NCI-H2107 treated with DMSO at 0.1 percent for 48 hours (cell line): ENCODE data around the gene UMODL1.

Source experiments
- DNase-seq: peaks from one replicate; lab custom pipeline; 2025; ENCODE audit not compliant: unreplicated experiment; lab: John Stamatoyannopoulos, UW

UMODL1 gene

GRCh38 chr21:42038393-42038792, 32.7 kb upstream of the UMODL1 start:
- no peak for DNase-seq

GRCh38 chr21:42038826-42039425, 32.2 kb upstream of the UMODL1 start:
- DNase-seq: no peak

- DNase-seq: no peak
Measured at GRCh38 chr21:42039470-42039901, 31.6 kb upstream of the UMODL1 start.

GRCh38 chr21:42039911-42040351, 31.2 kb upstream of the UMODL1 start:
- no peak for DNase-seq

- no peak for DNase-seq
Measured at GRCh38 chr21:42040411-42041180, 30.5 kb upstream of the UMODL1 start.

- no peak for DNase-seq
Measured at GRCh38 chr21:42041246-42041645, 29.9 kb upstream of the UMODL1 start.

GRCh38 chr21:42041711-42042110, 29.4 kb upstream of the UMODL1 start:
- DNase-seq: no peak

GRCh38 chr21:42042651-42043050, 28.5 kb upstream of the UMODL1 start:
- DNase-seq: no peak

- no peak for DNase-seq
Measured at GRCh38 chr21:42043201-42043895, 27.8 kb upstream of the UMODL1 start.

- DNase-seq: no peak
Measured at GRCh38 chr21:42043961-42044360, 27.2 kb upstream of the UMODL1 start.

- DNase-seq: no peak
Measured at GRCh38 chr21:42044871-42045495, 26.1 kb upstream of the UMODL1 start.

GRCh38 chr21:42047821-42048613, 23.1 kb upstream of the UMODL1 start:
- DNase-seq: no peak

- no peak for DNase-seq
Measured at GRCh38 chr21:42048870-42049577, 22.1 kb upstream of the UMODL1 start.

- no peak for DNase-seq
Measured at GRCh38 chr21:42049578-42050430, 21.3 kb upstream of the UMODL1 start.

GRCh38 chr21:42051788-42052187, 19.3 kb upstream of the UMODL1 start:
- no peak for DNase-seq

GRCh38 chr21:42055425-42055824, 15.7 kb upstream of the UMODL1 start:
- no peak for DNase-seq

GRCh38 chr21:42056468-42056867, 14.6 kb upstream of the UMODL1 start:
- no peak for DNase-seq

- peak; percentile 32 for DNase-seq
Measured at GRCh38 chr21:42056996-42057689, 14.0 kb upstream of the UMODL1 start.
